H54 (cell line): Measurements from ENCODE around the gene CBFA2T3.
"Not testable (repeated sequence)": the region's sequence is repeated elsewhere in the genome, so short reads cannot be mapped to it uniquely, and the experiment has no call there.

Experiments used
- DNase-seq: peaks from one replicate; pipeline ENCODE4 v3.0.0; 2011; ENCODE audit warnings: low spot score, mixed read lengths; ENCODE audit not compliant: insufficient read length
- FAIRE-seq: peaks from 3 replicates; lab custom pipeline; 2011; peaks lifted over from hg19 to GRCh38; lab: Jason Lieb, UNC
- POLR2A ChIP-seq: IDR thresholded peaks from 2 replicates; pipeline ENCODE4 v1.6.1; 2011; ENCODE audit warnings: low read depth, mild to moderate bottlenecking, low read length

CBFA2T3 gene

GRCh38 chr16:88903267-88903666 lies 73.7 kb downstream of the CBFA2T3 start:
- no peak for TF ChIP-seq POLR2A
- FAIRE-seq (no peak), DNase-seq (no peak)

DNA sequence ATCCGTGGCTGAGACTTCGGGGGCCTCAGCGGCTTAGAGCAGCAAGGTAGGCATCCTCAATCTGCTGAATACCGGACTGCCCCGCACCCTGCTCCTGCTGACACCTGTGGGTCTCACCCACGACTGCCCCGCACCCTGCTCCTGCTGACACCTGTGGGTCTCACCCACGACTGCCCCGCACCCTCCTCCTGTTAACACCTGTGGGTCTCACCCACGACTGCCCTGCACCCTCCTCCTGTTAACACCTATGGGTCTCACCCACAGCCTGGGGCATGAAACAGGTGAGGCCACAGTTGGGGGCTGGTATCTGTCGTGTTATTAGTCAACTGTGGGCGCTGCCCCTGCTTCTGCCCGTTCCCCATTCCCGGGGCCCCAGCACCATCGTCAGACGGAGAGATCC lies 74.3 kb downstream of the CBFA2T3 start:
- no peak for FAIRE-seq
- no peak for TF ChIP-seq POLR2A
- DNase-seq, result no peak

- DNase-seq (no peak), FAIRE-seq (no peak)
- no peak for TF ChIP-seq POLR2A
Measured at GRCh38 chr16:88901718-88902337, 75.2 kb downstream of the CBFA2T3 start.

DNA sequence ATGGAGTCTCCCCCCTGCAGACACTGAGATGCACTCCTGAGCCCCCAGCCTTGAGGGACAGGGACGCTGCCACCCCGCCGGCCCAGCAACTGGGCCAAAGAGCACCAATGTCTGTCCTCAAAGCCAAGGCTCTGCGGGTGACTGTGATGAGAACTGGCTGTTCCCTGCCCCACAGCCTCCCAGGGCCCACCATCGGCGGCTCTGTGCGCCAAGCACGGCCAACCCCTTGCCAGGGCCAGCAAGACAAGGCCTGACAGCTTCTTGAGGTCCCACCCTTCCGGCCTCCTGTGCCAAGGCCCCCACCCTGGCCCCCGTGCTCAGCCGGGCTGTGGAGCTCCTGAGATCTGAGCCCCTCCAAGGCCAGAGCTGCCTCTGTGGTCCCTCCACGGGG lies 76.3 kb downstream of the CBFA2T3 start:
- DNase-seq (no peak), FAIRE-seq (no peak)

DNA sequence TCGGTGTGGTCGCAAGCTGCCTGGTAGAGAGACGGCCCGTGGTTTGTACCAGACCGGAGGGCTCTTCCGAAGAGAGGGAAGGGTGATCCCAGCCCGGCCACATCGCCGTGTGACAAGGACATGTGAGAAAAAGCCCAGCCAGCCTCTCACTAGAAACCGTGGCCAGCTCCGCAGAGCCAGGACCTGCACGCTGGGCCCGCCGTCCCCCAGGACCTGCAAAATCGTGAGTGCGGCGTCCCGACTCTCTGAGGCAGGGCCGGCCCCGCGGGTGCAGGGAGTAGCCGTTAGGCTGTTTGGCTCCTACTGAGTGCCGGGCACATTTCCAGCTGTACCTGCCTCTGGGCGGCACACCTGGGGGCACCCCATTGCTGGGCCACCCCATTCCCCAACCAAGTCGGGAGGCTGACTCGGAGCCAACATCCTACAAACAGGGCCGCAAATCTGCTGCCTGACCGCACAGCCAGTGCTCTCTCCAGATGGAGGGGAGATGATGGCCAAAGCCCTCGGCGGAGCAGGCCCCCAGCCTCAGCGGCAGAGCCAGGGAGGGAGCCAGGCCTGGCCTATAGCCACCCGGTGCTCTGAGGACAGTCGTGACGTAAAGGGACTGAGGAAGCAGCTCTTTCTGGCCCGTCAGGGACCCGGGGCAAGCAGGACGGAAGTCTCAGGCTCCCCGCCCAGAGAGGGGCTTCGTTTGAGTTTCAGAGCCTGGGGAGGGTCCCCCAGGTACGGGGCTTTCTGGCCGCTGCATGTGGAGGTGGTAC lies 76.9 kb downstream of the CBFA2T3 start:
- no peak for TF ChIP-seq POLR2A
- FAIRE-seq (no peak), DNase-seq (no peak)

More for the DNA sequence above, 76.3 kb downstream of the CBFA2T3 start:
- no peak for TF ChIP-seq POLR2A

DNA sequence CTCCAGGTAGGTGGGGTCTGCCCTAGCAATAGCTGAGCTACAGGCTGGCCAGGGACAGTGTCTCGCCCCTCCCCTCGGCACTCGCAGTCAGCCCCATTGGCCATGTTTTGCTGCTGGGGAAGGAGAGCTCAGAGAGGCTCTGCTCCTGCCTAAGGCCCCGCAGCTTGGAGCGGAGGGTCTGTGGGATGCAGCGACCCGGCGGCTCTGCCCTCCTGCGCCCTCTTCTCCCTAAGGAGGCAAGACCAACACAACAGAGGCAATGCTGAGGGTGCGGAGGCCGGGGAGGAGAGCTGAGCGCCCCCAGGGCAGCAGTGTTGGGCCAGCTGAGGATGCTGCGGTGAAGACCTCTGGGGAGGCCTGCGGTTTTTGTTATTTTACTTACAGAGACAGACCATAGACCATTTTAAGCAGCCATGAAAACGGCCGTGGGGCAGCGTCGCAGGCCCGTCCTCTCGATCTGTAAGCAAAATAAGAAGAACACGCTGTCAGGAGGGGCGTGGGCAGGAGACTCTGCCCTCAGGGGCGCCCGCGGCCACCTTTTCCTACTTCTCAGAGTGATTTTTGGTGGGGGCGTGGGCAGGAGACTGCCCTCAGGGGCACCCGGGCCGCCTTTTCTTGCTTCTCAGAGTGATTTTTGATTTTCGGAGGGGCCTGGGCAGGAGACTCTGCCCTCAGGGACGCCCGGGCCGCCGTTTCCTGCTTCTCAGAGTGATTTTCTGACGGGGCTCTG lies 79.1 kb downstream of the CBFA2T3 start:
- TF ChIP-seq POLR2A, result no peak
- no peak for FAIRE-seq
- no peak for DNase-seq

DNA sequence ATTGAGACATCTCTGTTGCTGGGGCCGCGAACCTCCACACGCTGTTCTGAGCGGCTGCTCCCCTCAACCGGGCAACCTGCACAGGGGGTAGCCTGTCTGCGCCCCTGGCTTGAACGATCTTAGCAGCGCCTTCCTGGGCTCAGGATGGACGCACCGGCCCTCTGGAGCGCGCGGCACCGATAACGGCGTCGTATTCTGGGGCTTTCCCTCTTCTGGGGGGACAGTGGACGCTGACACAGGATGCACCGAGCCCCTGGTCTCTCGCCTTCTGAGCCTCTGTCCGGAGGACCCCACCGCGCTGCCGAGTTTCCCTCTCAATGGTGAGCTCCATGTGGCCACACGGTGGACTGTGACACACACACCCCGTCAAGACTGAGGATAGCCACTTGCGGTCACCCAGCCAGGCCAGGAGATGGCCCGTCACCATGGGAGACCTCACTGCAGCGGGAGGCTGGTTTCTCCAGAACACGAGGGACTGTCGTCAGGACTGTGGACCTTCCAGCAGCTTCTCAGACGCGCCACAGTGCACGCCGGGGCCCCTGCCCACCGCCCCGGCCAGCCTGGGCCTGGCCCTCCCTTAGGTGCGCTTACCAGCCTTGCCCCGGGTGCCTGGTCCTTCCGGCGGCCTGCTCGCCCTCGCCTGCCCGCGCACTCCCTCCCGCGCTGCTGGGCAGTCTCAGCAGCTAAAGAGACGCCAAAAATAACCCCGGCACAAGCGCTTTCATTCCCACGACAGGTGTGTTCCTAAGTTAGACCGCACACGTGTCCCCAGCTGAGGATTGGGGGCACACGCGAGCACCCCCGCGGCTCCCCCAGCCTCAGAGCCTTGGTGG lies 80.6 kb downstream of the CBFA2T3 start:
- no peak for TF ChIP-seq POLR2A
- no peak for FAIRE-seq

DNA sequence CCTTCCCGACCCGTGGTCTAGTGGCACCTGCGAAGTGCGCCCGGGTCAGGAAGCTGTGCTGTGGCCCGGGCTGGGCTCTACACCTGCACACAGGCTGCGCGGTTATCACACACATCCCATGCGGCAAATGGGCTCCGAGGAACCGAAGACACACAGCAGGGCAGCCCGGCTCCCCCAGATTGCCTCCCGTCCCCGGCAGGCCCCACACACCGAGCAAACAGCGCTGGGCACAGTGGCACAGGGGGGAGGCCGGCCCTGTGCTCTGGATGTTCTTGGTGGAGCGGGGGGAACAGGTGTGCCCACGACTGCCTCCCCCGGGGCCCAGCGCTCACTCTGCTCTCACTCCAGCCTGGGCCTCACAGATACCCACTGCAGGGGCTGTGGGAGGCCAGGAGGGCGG lies 81.7 kb downstream of the CBFA2T3 start:
- DNase-seq, result no peak
- no peak for FAIRE-seq
- TF ChIP-seq POLR2A, result no peak

More for the DNA sequence above, 80.6 kb downstream of the CBFA2T3 start:
- no peak for DNase-seq

DNA sequence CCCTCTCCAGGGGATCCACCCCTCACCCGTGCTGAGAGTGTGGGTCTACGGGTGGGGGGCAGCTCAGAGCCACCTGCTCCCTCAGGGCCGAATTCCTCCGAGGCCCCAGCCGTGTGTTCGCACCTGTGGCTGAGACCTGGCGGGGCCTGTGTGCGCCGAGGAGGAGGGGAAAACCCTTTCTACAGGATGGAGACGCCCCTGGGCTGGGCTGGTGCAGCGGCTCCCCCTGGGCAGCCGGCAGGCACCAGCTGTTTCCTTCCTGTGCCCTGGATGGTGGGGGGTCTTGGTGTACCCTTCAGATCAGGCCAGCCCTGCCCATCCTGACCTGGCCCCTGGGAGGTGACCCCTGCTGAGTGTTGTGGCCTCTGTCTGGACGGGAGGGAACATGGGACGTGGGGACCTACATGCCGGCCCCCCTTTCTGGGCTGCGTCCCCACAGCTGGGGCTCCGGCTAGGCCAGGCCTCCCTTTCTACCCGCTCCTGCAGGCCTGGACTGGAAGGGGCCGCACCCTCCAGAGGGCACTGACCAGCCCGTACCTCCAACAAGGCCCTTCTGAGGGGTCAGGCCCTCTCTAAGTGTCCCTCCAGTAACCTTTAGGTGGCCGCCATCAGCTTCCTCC lies 82.2 kb downstream of the CBFA2T3 start:
- DNase-seq (no peak), FAIRE-seq (no peak)
- no peak for TF ChIP-seq POLR2A

- FAIRE-seq, result not testable (repeated sequence)
Measured at GRCh38 chr16:88894266-88894665, 82.7 kb downstream of the CBFA2T3 start.

DNA sequence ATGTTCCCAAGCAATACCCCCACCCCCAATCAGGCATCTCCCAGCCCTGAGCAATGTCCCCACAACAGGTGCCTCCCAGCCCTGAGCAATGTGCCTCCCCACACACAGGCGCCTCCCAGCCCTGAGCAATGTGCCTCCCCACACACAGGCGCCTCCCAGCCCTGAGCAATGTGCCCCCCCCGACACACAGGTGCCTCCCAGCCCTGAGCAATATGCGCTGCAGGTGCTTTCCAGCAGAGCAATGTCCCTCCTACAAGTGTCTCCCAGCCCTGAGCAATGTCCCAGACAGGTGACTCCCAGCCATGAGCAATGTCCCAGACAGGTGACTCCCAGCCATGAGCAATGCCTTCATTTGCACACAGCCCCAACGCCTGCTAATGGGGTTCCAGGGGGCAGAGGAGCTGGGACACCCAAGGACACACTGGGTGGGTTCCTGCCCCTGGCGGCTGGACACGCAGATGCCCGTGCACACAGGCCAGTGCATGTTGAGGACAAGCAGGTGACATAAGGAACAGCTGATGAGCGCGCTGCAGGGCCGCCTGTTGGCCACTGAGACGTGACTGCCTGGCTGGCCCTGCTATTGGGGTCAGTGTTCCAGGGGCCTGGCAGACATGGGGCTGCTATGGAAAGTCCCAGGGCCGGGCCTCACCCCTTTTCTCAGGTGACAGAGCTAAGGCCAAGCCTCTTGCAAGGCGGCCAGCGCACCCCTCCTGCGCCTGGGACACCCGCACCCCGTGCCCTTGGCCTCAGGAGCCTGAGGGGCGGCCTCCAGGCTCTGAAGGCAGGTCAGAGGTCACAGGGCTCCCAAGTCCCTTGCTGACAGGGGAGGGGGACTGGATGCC lies 83.7 kb downstream of the CBFA2T3 start:
- no peak for DNase-seq
- FAIRE-seq, result no peak
- TF ChIP-seq POLR2A, result no peak

More at GRCh38 chr16:88894266-88894665, 82.7 kb downstream of the CBFA2T3 start:
- DNase-seq, result not testable (repeated sequence)

- FAIRE-seq, result no peak
- TF ChIP-seq POLR2A, result no peak
- no peak for DNase-seq
Measured at GRCh38 chr16:88892065-88892464, 84.9 kb downstream of the CBFA2T3 start.
